ENCODE measurements around the gene RNF20.

Gene RNF20

DNA sequence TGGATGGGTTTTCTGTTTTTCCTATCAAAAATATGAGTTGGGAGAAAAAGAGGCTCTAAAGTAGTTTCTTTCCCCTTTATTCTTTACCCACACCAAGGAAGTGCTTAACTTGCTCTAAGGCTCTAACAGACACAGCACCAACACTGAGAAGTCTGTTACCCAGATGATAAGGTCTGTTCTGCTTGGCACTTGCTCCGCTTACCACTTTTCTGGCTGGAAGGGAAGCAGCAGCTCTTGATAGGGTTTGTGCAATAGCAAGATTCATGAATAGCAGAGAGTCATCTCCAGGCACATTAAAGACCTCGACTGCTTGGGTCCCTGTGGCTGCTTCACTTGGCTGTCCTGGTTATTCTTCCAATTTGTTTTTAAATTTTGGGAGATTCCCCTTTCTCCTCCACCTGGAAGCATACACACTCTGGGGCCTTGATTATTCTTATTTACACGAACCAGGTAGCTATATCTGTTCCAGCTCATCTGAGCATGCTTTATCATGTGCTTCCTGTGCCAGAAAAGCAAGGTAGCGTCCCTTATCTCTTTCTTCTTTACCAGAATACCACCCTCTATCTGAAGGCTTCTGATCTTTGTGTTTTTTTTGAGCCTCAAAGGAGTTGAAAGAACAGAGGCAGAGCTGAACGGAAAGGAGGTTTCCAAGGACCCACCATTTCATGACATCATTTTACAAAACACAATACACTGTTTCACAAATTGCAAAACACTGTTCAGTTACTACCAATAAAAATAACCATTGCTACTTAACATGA is 36.3 kb downstream of the RNF20 start:
- no peak overlapping the region for H2AFZ ChIP-seq (ENCODE audit: low read depth, low read length)
- H2BK12ac ChIP-seq (ENCODE audit: low read length in 2 of 2): no peak overlapping the region
- H3K18ac ChIP-seq (ENCODE audit: low read depth in 1 of 2, low read length in 2 of 2): no peak overlapping the region
- H3K4me2 ChIP-seq (ENCODE audit: low read length, poor library complexity, severe bottlenecking): no peak overlapping the region
- no peak overlapping the region for H3K23ac ChIP-seq (ENCODE audit: low read length in 2 of 2)
- no peaks in the 10 kb centered on the region for H3K27me3 ChIP-seq (ENCODE audit: control insufficient read depth in 1 of 2, insufficient read depth in 1 of 2, low read length in 2 of 2)
- WGBS: 88% methylated on average over 5 of the region's 5 CpGs
- peaks cover 12 to 50% of the 10 kb centered on the region in 2 experiments for H3K36me3 ChIP-seq (ENCODE audit: control insufficient read depth in 1 of 2, insufficient read depth in 2 of 2, low read depth in 1 of 2, low read length in 2 of 2)
- H2BK15ac ChIP-seq (ENCODE audit: low read depth, poor library complexity, severe bottlenecking): no peak overlapping the region
- H3K14ac ChIP-seq (ENCODE audit: low read length in 2 of 2): no peak overlapping the region
- H3K4me1 ChIP-seq (ENCODE audit: control insufficient read depth, insufficient read depth, low read depth, low read length): no peaks in the 10 kb centered on the region
- no peak overlapping the region for H2BK5ac ChIP-seq (ENCODE audit: low read depth, low read length, poor library complexity, severe bottlenecking)
- H3K4ac ChIP-seq (ENCODE audit: low read depth in 1 of 2, low read length in 2 of 2): no peak overlapping the region
- H4K8ac ChIP-seq (ENCODE audit: low read length): no peak overlapping the region
- H3K9me3 ChIP-seq (ENCODE audit: control insufficient read depth, low read length): no peaks in the 10 kb centered on the region
- H3K79me1 ChIP-seq (replicated peaks; ENCODE audit: low read length, poor library complexity, severe bottlenecking): no peaks in the 10 kb centered on the region
- H4K91ac ChIP-seq (ENCODE audit: low read length): no peak overlapping the region
- no peak overlapping the region for H2AK5ac ChIP-seq (ENCODE audit: low read length, severe bottlenecking)
- DNase-seq: no peak
- H2BK120ac ChIP-seq (ENCODE audit: low read depth, low read length): no peak overlapping the region
- no peak overlapping the region for H3K4me3 ChIP-seq (ENCODE audit: insufficient read depth in 1 of 2, low read depth in 1 of 2, low read length in 2 of 2)
- H3K9ac ChIP-seq (ENCODE audit: low read length): no peak overlapping the region
- no peak overlapping the region for H3K27ac ChIP-seq (ENCODE audit: low read length, poor library complexity, severe bottlenecking)

DNA sequence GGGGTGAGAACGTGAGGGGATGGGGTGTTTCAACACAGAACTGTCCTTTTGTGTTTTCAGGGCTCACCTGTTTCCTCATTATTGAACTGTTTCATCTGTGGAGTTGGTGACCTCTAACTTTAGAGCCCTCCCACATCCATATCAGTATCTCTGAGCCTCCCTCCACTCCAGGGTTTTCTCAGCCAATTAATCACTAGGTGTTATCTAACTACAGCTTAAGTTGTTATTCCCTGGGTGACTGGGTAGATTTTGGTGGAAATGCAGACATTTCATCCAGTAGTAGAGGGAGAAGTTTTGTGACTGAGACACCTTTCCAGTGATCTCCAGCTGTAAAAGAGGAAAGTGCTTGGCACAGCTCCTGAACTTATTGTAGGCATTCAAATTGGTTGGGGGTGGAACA is 37.5 kb downstream of the RNF20 start:
- Histone ChIP-seq H3K4me3 (ENCODE audit: insufficient read depth in 1 of 2, low read depth in 1 of 2, low read length in 2 of 2) (no peak overlapping the region), H3K36me3 (ENCODE audit: control insufficient read depth in 1 of 2, insufficient read depth in 2 of 2, low read depth in 1 of 2, low read length in 2 of 2) (peaks cover 12 to 38% of the 10 kb centered on the region in 2 experiments), H3K23ac (ENCODE audit: low read length in 2 of 2) (no peak overlapping the region), H3K9ac (ENCODE audit: low read length) (no peak overlapping the region), H3K9me3 (ENCODE audit: control insufficient read depth, low read length) (no peaks in the 10 kb centered on the region), H2BK120ac (ENCODE audit: low read depth, low read length) (no peak overlapping the region), H4K8ac (ENCODE audit: low read length) (no peak overlapping the region), H3K14ac (ENCODE audit: low read length in 2 of 2) (no peak overlapping the region), H3K4me2 (ENCODE audit: low read length, poor library complexity, severe bottlenecking) (no peak overlapping the region), H2BK5ac (ENCODE audit: low read depth, low read length, poor library complexity, severe bottlenecking) (no peak overlapping the region), H3K4ac (ENCODE audit: low read depth in 1 of 2, low read length in 2 of 2) (no peak overlapping the region), H3K79me1 (replicated peaks; ENCODE audit: low read length, poor library complexity, severe bottlenecking) (no peaks in the 10 kb centered on the region), H3K4me1 (ENCODE audit: control insufficient read depth, insufficient read depth, low read depth, low read length) (no peaks in the 10 kb centered on the region), H2BK15ac (ENCODE audit: low read depth, poor library complexity, severe bottlenecking) (no peak overlapping the region), H4K91ac (ENCODE audit: low read length) (no peak overlapping the region), H2AK5ac (ENCODE audit: low read length, severe bottlenecking) (no peak overlapping the region), H3K27me3 (ENCODE audit: control insufficient read depth in 1 of 2, insufficient read depth in 1 of 2, low read length in 2 of 2) (no peaks in the 10 kb centered on the region), H2BK12ac (ENCODE audit: low read length in 2 of 2) (no peak overlapping the region), H3K18ac (ENCODE audit: low read depth in 1 of 2, low read length in 2 of 2) (no peak overlapping the region), H3K27ac (ENCODE audit: low read length, poor library complexity, severe bottlenecking) (no peak overlapping the region), H2AFZ (ENCODE audit: low read depth, low read length) (no peak overlapping the region)
- no peak for DNase-seq
- 100% methylated on average over 1 of the region's 1 CpG for WGBS

DNA sequence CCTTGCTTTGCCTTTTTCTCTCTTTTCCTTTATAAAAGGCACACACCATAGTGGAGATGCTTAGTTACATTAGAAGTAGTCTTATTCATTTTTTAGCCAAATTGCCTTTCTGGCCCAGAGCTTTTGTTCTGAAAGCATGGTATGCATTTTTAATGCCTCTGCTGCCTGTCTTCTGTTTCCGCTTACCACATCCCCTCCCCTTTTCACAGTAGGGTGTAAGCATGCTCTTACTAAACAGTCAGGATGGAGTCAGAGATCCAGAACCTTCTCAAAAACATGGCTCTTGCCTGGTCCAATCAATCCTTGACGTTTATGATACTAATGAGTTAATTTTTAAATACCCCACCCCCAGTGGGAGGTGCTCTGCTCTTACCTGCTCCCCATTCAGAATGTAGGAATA is 38.7 kb downstream of the RNF20 start:
- Histone ChIP-seq H3K9ac (ENCODE audit: low read length) (no peak overlapping the region), H2BK120ac (ENCODE audit: low read depth, low read length) (no peak overlapping the region), H2BK5ac (ENCODE audit: low read depth, low read length, poor library complexity, severe bottlenecking) (no peak overlapping the region), H3K4me3 (ENCODE audit: insufficient read depth in 1 of 2, low read depth in 1 of 2, low read length in 2 of 2) (no peak overlapping the region), H3K18ac (ENCODE audit: low read depth in 1 of 2, low read length in 2 of 2) (no peak overlapping the region), H3K9me3 (ENCODE audit: control insufficient read depth, low read length) (no peaks in the 10 kb centered on the region), H4K8ac (ENCODE audit: low read length) (no peak overlapping the region), H3K27ac (ENCODE audit: low read length, poor library complexity, severe bottlenecking) (no peak overlapping the region), H2AFZ (ENCODE audit: low read depth, low read length) (no peak overlapping the region), H3K4me2 (ENCODE audit: low read length, poor library complexity, severe bottlenecking) (no peak overlapping the region), H4K91ac (ENCODE audit: low read length) (no peak overlapping the region), H2AK5ac (ENCODE audit: low read length, severe bottlenecking) (no peak overlapping the region), H3K27me3 (ENCODE audit: control insufficient read depth in 1 of 2, insufficient read depth in 1 of 2, low read length in 2 of 2) (no peaks in the 10 kb centered on the region), H2BK15ac (ENCODE audit: low read depth, poor library complexity, severe bottlenecking) (no peak overlapping the region), H2BK12ac (ENCODE audit: low read length in 2 of 2) (no peak overlapping the region), H3K79me1 (replicated peaks; ENCODE audit: low read length, poor library complexity, severe bottlenecking) (no peaks in the 10 kb centered on the region), H3K4me1 (ENCODE audit: control insufficient read depth, insufficient read depth, low read depth, low read length) (no peaks in the 10 kb centered on the region), H3K23ac (ENCODE audit: low read length in 2 of 2) (no peak overlapping the region), H3K14ac (ENCODE audit: low read length in 2 of 2) (no peak overlapping the region), H3K36me3 (ENCODE audit: control insufficient read depth in 1 of 2, insufficient read depth in 2 of 2, low read depth in 1 of 2, low read length in 2 of 2) (peaks cover 12 to 29% of the 10 kb centered on the region in 2 experiments), H3K4ac (ENCODE audit: low read depth in 1 of 2, low read length in 2 of 2) (no peak overlapping the region)
- DNase-seq: no peak
- WGBS: 33% methylated on average over 1 of the region's 2 CpGs

DNA sequence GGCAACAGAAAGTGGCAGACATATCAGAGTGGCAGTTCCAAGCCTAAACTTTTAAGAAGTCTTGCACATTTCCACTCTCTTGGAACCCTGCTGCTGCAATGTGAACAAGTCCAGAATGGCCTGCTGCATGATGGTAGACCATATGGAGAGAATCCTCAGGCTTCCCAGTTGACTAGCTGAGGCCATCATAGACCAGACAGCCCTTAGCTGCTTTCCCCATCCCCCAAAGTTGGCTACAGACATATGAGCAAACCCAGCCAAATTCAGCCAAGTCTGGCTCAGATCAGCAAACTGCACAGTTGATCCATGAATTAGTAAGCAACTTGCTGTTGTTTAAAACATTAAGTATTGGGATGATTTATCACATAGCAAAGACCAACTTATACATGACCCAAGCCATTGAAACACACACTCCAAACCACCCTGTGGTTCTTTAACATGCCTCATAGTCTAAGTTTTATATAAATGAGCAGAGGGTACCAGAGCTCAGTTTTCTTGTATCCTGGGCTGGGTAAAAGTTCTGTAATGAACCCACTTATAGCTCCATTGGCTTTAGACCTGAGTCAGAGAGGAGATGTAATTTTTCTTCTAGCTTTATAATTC is 41.2 kb downstream of the RNF20 start:
- H3K9me3 ChIP-seq (ENCODE audit: control insufficient read depth, low read length): no peaks in the 10 kb centered on the region

More for the DNA sequence above, 41.2 kb downstream of the RNF20 start:
- H2BK15ac ChIP-seq (ENCODE audit: low read depth, poor library complexity, severe bottlenecking): no peak overlapping the region
- no peak overlapping the region for H3K4me3 ChIP-seq (ENCODE audit: insufficient read depth in 1 of 2, low read depth in 1 of 2, low read length in 2 of 2)
- no peak overlapping the region for H3K4me2 ChIP-seq (ENCODE audit: low read length, poor library complexity, severe bottlenecking)
- no peaks in the 10 kb centered on the region for H3K4me1 ChIP-seq (ENCODE audit: control insufficient read depth, insufficient read depth, low read depth, low read length)
- H3K18ac ChIP-seq (ENCODE audit: low read depth in 1 of 2, low read length in 2 of 2): no peak overlapping the region
- H3K4ac ChIP-seq (ENCODE audit: low read depth in 1 of 2, low read length in 2 of 2): no peak overlapping the region
- H3K79me1 ChIP-seq (replicated peaks; ENCODE audit: low read length, poor library complexity, severe bottlenecking): no peaks in the 10 kb centered on the region
- H4K91ac ChIP-seq (ENCODE audit: low read length): no peak overlapping the region
- H2AK5ac ChIP-seq (ENCODE audit: low read length, severe bottlenecking): no peak overlapping the region
- H4K8ac ChIP-seq (ENCODE audit: low read length): no peak overlapping the region
- no peak overlapping the region for H2BK5ac ChIP-seq (ENCODE audit: low read depth, low read length, poor library complexity, severe bottlenecking)
- peaks cover 8 to 11% of the 10 kb centered on the region in 2 experiments for H3K36me3 ChIP-seq (ENCODE audit: control insufficient read depth in 1 of 2, insufficient read depth in 2 of 2, low read depth in 1 of 2, low read length in 2 of 2)
- H2BK120ac ChIP-seq (ENCODE audit: low read depth, low read length): no peak overlapping the region
- no peak overlapping the region for H3K23ac ChIP-seq (ENCODE audit: low read length in 2 of 2)
- no peaks in the 10 kb centered on the region for H3K27me3 ChIP-seq (ENCODE audit: control insufficient read depth in 1 of 2, insufficient read depth in 1 of 2, low read length in 2 of 2)
- H3K14ac ChIP-seq (ENCODE audit: low read length in 2 of 2): no peak overlapping the region
- DNase-seq: no peak
- no peak overlapping the region for H3K27ac ChIP-seq (ENCODE audit: low read length, poor library complexity, severe bottlenecking)
- H3K9ac ChIP-seq (ENCODE audit: low read length): no peak overlapping the region
- H2AFZ ChIP-seq (ENCODE audit: low read depth, low read length): no peak overlapping the region
- H2BK12ac ChIP-seq (ENCODE audit: low read length in 2 of 2): no peak overlapping the region

All from mesenchymal stem cell (in vitro differentiated cells and primary cell).